ENCODE results near the gene RBFA. TPM values are rescaled to one million over a fixed set of nuclear protein-coding genes. Genes with fewer than 3 reads are reported as not detected.

RBFA gene
- total RNA-seq, 1 donor from 2014 or later, result 49.9 TPM

GRCh38 chr18:80068571-80069272, 34.5 kb downstream of the RBFA start:
- Mint-ChIP-seq H3K4me1 (no peaks in the 10 kb centered on the region), H3K9me3 (no peaks in the 10 kb centered on the region), H3K4me3 (no peak overlapping the region), H3K27ac (no peak overlapping the region), H3K36me3 (ENCODE audit: low read depth) (no peaks in the 10 kb centered on the region), H3K27me3 (no peaks in the 10 kb centered on the region)
- intact Hi-C loops (cut with micrococcal nuclease), result no loop called here
- peak; percentile 41 for DNase-seq

GRCh38 chr18:80070825-80071224, 36.6 kb downstream of the RBFA start:
- Mint-ChIP-seq H3K4me3 (no peak overlapping the region), H3K9me3 (no peaks in the 10 kb centered on the region), H3K36me3 (ENCODE audit: low read depth) (no peaks in the 10 kb centered on the region), H3K27me3 (no peaks in the 10 kb centered on the region), H3K4me1 (no peaks in the 10 kb centered on the region), H3K27ac (no peak overlapping the region)
- intact Hi-C loops (cut with micrococcal nuclease), result no loop called here
- DNase-seq, result no peak

GRCh38 chr18:80074183-80074582, 39.9 kb downstream of the RBFA start:
- no peak for DNase-seq
- H3K4me3 Mint-ChIP-seq, result no peak overlapping the region
- H3K4me1 Mint-ChIP-seq, result no peaks in the 10 kb centered on the region
- H3K9me3 Mint-ChIP-seq, result no peaks in the 10 kb centered on the region
- intact Hi-C loops (cut with micrococcal nuclease), result no loop called here
- H3K27me3 Mint-ChIP-seq, result no peaks in the 10 kb centered on the region
- H3K27ac Mint-ChIP-seq, result no peak overlapping the region
- H3K36me3 Mint-ChIP-seq (ENCODE audit: low read depth), result no peaks in the 10 kb centered on the region

GRCh38 chr18:80074697-80075096, 40.5 kb downstream of the RBFA start:
- no peaks in the 10 kb centered on the region for H3K4me1 Mint-ChIP-seq
- intact Hi-C loops (cut with micrococcal nuclease), result no loop called here
- H3K27me3 Mint-ChIP-seq, result no peaks in the 10 kb centered on the region

GRCh38 chr18:80075940-80076339, 41.7 kb downstream of the RBFA start:
- H3K36me3 Mint-ChIP-seq (ENCODE audit: low read depth), result no peaks in the 10 kb centered on the region
- H3K4me1 Mint-ChIP-seq, result no peaks in the 10 kb centered on the region
- no peaks in the 10 kb centered on the region for H3K9me3 Mint-ChIP-seq
- no peaks in the 10 kb centered on the region for H3K27me3 Mint-ChIP-seq
- intact Hi-C loops (cut with micrococcal nuclease), result no loop called here
- DNase-seq, result no peak
- no peak overlapping the region for H3K27ac Mint-ChIP-seq
- H3K4me3 Mint-ChIP-seq, result no peak overlapping the region

More at GRCh38 chr18:80074697-80075096, 40.5 kb downstream of the RBFA start:
- no peak overlapping the region for H3K4me3 Mint-ChIP-seq
- no peaks in the 10 kb centered on the region for H3K9me3 Mint-ChIP-seq
- DNase-seq, result no peak
- H3K36me3 Mint-ChIP-seq (ENCODE audit: low read depth), result no peaks in the 10 kb centered on the region
- no peak overlapping the region for H3K27ac Mint-ChIP-seq

GRCh38 chr18:80076379-80076778, 42.1 kb downstream of the RBFA start:
- no peak for DNase-seq
- no peaks in the 10 kb centered on the region for H3K4me1 Mint-ChIP-seq
- H3K4me3 Mint-ChIP-seq, result no peak overlapping the region
- H3K9me3 Mint-ChIP-seq, result no peaks in the 10 kb centered on the region
- H3K36me3 Mint-ChIP-seq (ENCODE audit: low read depth), result no peaks in the 10 kb centered on the region
- intact Hi-C loops (cut with micrococcal nuclease), result no loop called here
- no peaks in the 10 kb centered on the region for H3K27me3 Mint-ChIP-seq
- H3K27ac Mint-ChIP-seq, result no peak overlapping the region

GRCh38 chr18:80077873-80078272, 43.6 kb downstream of the RBFA start:
- peak; percentile 43 for DNase-seq
- no peaks in the 10 kb centered on the region for H3K4me1 Mint-ChIP-seq
- H3K9me3 Mint-ChIP-seq, result no peaks in the 10 kb centered on the region
- no peak overlapping the region for H3K4me3 Mint-ChIP-seq
- no peaks in the 10 kb centered on the region for H3K36me3 Mint-ChIP-seq (ENCODE audit: low read depth)
- intact Hi-C loops (cut with micrococcal nuclease), result no loop called here
- H3K27ac Mint-ChIP-seq, result no peak overlapping the region
- no peaks in the 10 kb centered on the region for H3K27me3 Mint-ChIP-seq

Other genes starting within 250 kb of the RBFA start
- gene KCNG2, start 236.5 kb upstream of the RBFA start, total RNA-seq, result not detected in 2 replicates
- gene SLC66A2, start 82.8 kb upstream of the RBFA start, total RNA-seq, result 45.6 and 46.5 TPM in 2 replicates
- gene HSBP1L1, start 69.8 kb upstream of the RBFA start, total RNA-seq, result 6.8 and 8.1 TPM in 2 replicates
- 198 and 210 TPM in 2 replicates for gene TXNL4A, start 45.9 kb upstream of the RBFA start, total RNA-seq
- 29.3 and 29.8 TPM in 2 replicates for gene ADNP2, start 74.8 kb downstream of the RBFA start, total RNA-seq
- 0.40 and 0.47 TPM in 2 replicates for gene PARD6G, start 213.1 kb downstream of the RBFA start, total RNA-seq